WTC11 (cell line): ENCODE results near the gene RGS6. TPM values are rescaled to one million over a fixed set of nuclear protein-coding genes. Genes with fewer than 3 reads are reported as not detected.

Source experiments
- ATAC-seq: fragments of 200-7000 bp; cut with Tn5 transposase; 2 replicates; pipeline ENCODE4 v1.10.0; 2021; ENCODE audit warnings: mild to moderate bottlenecking, moderate library complexity
- CTCF ChIA-PET: fragments of 300-600 bp; sonication (Branson Sonifier 250); formaldehyde crosslinking; loops from one replicate; lab custom pipeline; 2021; ENCODE audit warnings: antibody characterized with exemption; lab: Charles Lee
- POLR2A ChIA-PET: fragments of 350-600 bp; sonication (Branson Sonifier 250); formaldehyde crosslinking; loops from one replicate; lab custom pipeline; 2021; ENCODE audit warnings: antibody characterized with exemption; lab: Charles Lee
- DNase-seq: peaks from one replicate; pipeline ENCODE4 v3.0.0; 2021; ENCODE audit warnings: low spot score
- H3K27ac Mint-ChIP-seq: 2 replicates; pipeline ENCODE4 v1.8.0; 2021; ENCODE audit warnings: mixed read lengths
- H3K27me3 Mint-ChIP-seq: 2 replicates; pipeline ENCODE4 v1.8.0; 2021; ENCODE audit warnings: low read depth, mild to moderate bottlenecking, moderate library complexity, mixed read lengths
- H3K36me3 Mint-ChIP-seq: 2 replicates; pipeline ENCODE4 v1.8.0; 2021; ENCODE audit warnings: mixed read lengths
- H3K4me1 Mint-ChIP-seq: 2 replicates; pipeline ENCODE4 v1.8.0; 2022; ENCODE audit warnings: mixed read lengths
- H3K4me3 Mint-ChIP-seq: 2 replicates; pipeline ENCODE4 v1.8.0; 2021; ENCODE audit warnings: mild to moderate bottlenecking, moderate library complexity, mixed read lengths
- H3K9me3 Mint-ChIP-seq: 2 replicates; pipeline ENCODE4 v1.8.0; 2021; ENCODE audit warnings: mixed read lengths
- AR ChIP-seq: fragments of 250-450 bp; sonication (Bioruptor Pico); IDR thresholded peaks from 2 replicates; pipeline ENCODE4 v1.9.0; 2021; ENCODE audit warnings: mild to moderate bottlenecking
- ATF2 ChIP-seq: sonication (generic); formaldehyde crosslinking; IDR thresholded peaks from 2 replicates; pipeline ENCODE4 v1.8.1; 2022; ENCODE audit warnings: low read depth, missing genetic modification reagents, borderline replicate concordance
- CBFB ChIP-seq: sonication (generic); formaldehyde crosslinking; IDR thresholded peaks from 2 replicates; pipeline ENCODE4 v1.8.1; 2022; ENCODE audit warnings: mild to moderate bottlenecking, low read depth, missing genetic modification reagents
- CREM ChIP-seq: sonication (generic); formaldehyde crosslinking; IDR thresholded peaks from 2 replicates; pipeline ENCODE4 v1.8.1; 2022; ENCODE audit warnings: mild to moderate bottlenecking, missing genetic modification reagents, moderate library complexity
- ERG ChIP-seq: fragments of 250-450 bp; sonication (Bioruptor Pico); IDR thresholded peaks from 2 replicates; pipeline ENCODE4 v1.8.0; 2021; ENCODE audit warnings: mild to moderate bottlenecking
- ETV6 ChIP-seq: sonication (generic); formaldehyde crosslinking; IDR thresholded peaks from 2 replicates; pipeline ENCODE4 v1.8.1; 2022; ENCODE audit warnings: mild to moderate bottlenecking, missing genetic modification reagents
- FOXP1 ChIP-seq: sonication (generic); formaldehyde crosslinking; IDR thresholded peaks from 2 replicates; pipeline ENCODE4 v1.8.0; 2022; ENCODE audit warnings: missing genetic modification reagents, mild to moderate bottlenecking, moderate library complexity, borderline replicate concordance
- GRHL2 ChIP-seq: fragments of 250-450 bp; sonication (Bioruptor Pico); IDR thresholded peaks from 2 replicates; pipeline ENCODE4 v1.8.0; 2022; ENCODE audit warnings: mild to moderate bottlenecking, moderate library complexity; ENCODE audit not compliant: insufficient replicate concordance, severe bottlenecking
- HMGA2 ChIP-seq: fragments of 250-450 bp; sonication (Bioruptor Pico); IDR thresholded peaks from 2 replicates; pipeline ENCODE4 v1.4.0; 2021; ENCODE audit warnings: mild to moderate bottlenecking, moderate library complexity
- MXD4 ChIP-seq: fragments of 250-450 bp; sonication (Bioruptor Pico); IDR thresholded peaks from 2 replicates; pipeline ENCODE4 v1.8.0; 2021; ENCODE audit warnings: mild to moderate bottlenecking, moderate library complexity, borderline replicate concordance
- NR3C1 ChIP-seq: sonication (generic); formaldehyde crosslinking; conservative IDR thresholded peaks from 2 replicates; pipeline ENCODE4 v1.8.1; 2023; ENCODE audit warnings: low read depth, mild to moderate bottlenecking, missing genetic modification reagents
- OVOL2 ChIP-seq: fragments of 250-450 bp; sonication (Bioruptor Pico); IDR thresholded peaks from 2 replicates; pipeline ENCODE4 v1.9.0; 2021; ENCODE audit warnings: mild to moderate bottlenecking, borderline replicate concordance
- PRDM15 ChIP-seq: sonication (generic); formaldehyde crosslinking; IDR thresholded peaks from 2 replicates; pipeline ENCODE4 v1.8.0; 2022; ENCODE audit warnings: missing genetic modification reagents
- RELA ChIP-seq: sonication (generic); formaldehyde crosslinking; IDR thresholded peaks from 2 replicates; pipeline ENCODE4 v1.8.1; 2022; ENCODE audit warnings: missing genetic modification reagents, mild to moderate bottlenecking, borderline replicate concordance
- STAT6 ChIP-seq: sonication (generic); formaldehyde crosslinking; conservative IDR thresholded peaks from 2 replicates; pipeline ENCODE4 v1.8.1; 2023; ENCODE audit warnings: mild to moderate bottlenecking, low read depth, missing genetic modification reagents, moderate library complexity
- ZBTB21 ChIP-seq: sonication (generic); formaldehyde crosslinking; IDR thresholded peaks from 2 replicates; pipeline ENCODE4 v1.8.1; 2023; ENCODE audit warnings: mild to moderate bottlenecking, missing genetic modification reagents, borderline replicate concordance
- ZNF317 ChIP-seq: sonication (generic); formaldehyde crosslinking; IDR thresholded peaks from 2 replicates; pipeline ENCODE4 v1.8.1; 2023; ENCODE audit warnings: low read depth, mild to moderate bottlenecking, moderate library complexity, missing genetic modification reagents, borderline replicate concordance
- ZNF416 ChIP-seq: fragments of 250-450 bp; sonication (Bioruptor Pico); IDR thresholded peaks from 2 replicates; pipeline ENCODE4 v1.9.0; 2021; ENCODE audit warnings: mild to moderate bottlenecking, inconsistent platforms
- total RNA-seq: library from RNA; stranded (reverse); gene quantifications from 3 replicates; pipeline ENCODE4 v1.2.3, GENCODE V29; 2021

The RGS6 gene
- total RNA-seq, 1 experiment from 2014 or later, result 1.0 TPM

GRCh38 chr14:72549854-72550253 is 617.6 kb downstream of the RGS6 start:
- CTCF ChIA-PET, result interaction anchor here (0.6 kb wide), 1 partner anchor 51 kb away, joined by 3 read pairs; no protein-coding TSS in a partner anchor
- Mint-ChIP-seq H3K4me3 (no peak overlapping the region), H3K27me3 (no peaks in the 10 kb centered on the region), H3K27ac (no peak overlapping the region), H3K4me1 (peaks cover 31% of the 10 kb centered on the region), H3K36me3 (no peaks in the 10 kb centered on the region), H3K9me3 (no peaks in the 10 kb centered on the region)
- no peak for TF ChIP-seq PRDM15 (CRISPR knock-in tag)
- no peak for TF ChIP-seq ERG (CRISPR knock-in tag)
- no peak for TF ChIP-seq GRHL2 (CRISPR knock-in tag)
- no peak for TF ChIP-seq ETV6 (CRISPR knock-in tag)
- no peak for TF ChIP-seq STAT6 (CRISPR knock-in tag)
- no peak for TF ChIP-seq CREM (CRISPR knock-in tag)
- TF ChIP-seq RELA, result no peak
- no peak for TF ChIP-seq ZNF416
- no peak for TF ChIP-seq ATF2
- TF ChIP-seq AR (CRISPR knock-in tag), result no peak
- POLR2A ChIA-PET, result no interaction called here
- ATAC-seq (no peak), DNase-seq (no peak)

GRCh38 chr14:72550513-72550912 is 618.3 kb downstream of the RGS6 start:
- Mint-ChIP-seq H3K36me3 (no peaks in the 10 kb centered on the region), H3K27ac (no peak overlapping the region), H3K27me3 (no peaks in the 10 kb centered on the region), H3K9me3 (no peaks in the 10 kb centered on the region), H3K4me1 (peaks cover 26% of the 10 kb centered on the region), H3K4me3 (no peak overlapping the region)
- DNase-seq, result no peak
- ChIA-PET CTCF (no interaction called here), POLR2A (no interaction called here)
- TF ChIP-seq AR (CRISPR knock-in tag) (no peak), OVOL2 (CRISPR knock-in tag) (no peak), FOXP1 (CRISPR knock-in tag) (no peak), NR3C1 (CRISPR knock-in tag) (no peak), CBFB (CRISPR knock-in tag) (no peak), ZNF317 (CRISPR knock-in tag) (no peak), MXD4 (CRISPR knock-in tag) (no peak), HMGA2 (CRISPR knock-in tag) (no peak), ZBTB21 (CRISPR knock-in tag) (no peak)
- no peak for ATAC-seq
